Thyroid gland (tissue), 4 donors: Measurements from ENCODE around the gene SBSN.

ENCODE experiments used
- CTCF ChIP-seq, 6 experiments: fragments of 200-600 bp in 3 of 6; fragments of 450-650 bp in 3 of 6; sonication (generic) in 3 of 6; IDR thresholded peaks; one replicate each; pipeline ENCODE4 v1.5.1; 2016 to 2019; ENCODE audit warnings: antibody characterized with exemption in 6 of 6, mild to moderate bottlenecking in 2 of 6, inconsistent platforms in 1 of 6, moderate library complexity in 1 of 6
- POLR2A ChIP-seq, 2 donors: fragments of 450-650 bp; IDR thresholded peaks; one replicate each; pipeline ENCODE4 v1.6.1; 2017; ENCODE audit warnings: antibody characterized with exemption in 2 of 2, mild to moderate bottlenecking in 2 of 2, moderate library complexity in 1 of 2

DNA sequence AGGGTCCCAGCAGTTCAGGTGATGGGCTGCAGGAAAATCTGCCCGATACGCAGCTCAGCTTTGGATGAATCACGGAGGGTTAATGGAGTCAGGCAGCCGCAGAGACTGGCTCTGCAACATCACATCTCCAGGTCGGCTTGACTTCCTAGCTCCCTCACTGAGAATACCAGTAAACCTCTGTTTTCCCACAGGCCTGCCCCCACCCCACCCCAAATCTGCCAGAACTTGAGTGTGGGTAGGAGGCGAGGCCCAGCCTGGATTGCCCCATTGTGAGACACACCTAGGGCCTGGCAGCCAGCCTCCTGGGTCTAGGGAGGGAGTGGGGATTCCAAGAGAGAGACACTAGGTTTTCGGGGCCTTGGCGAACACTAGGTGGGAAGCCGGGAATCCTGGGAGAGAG, 34.1 kb downstream of the SBSN start:
- TF ChIP-seq CTCF (IDR thresholded peaks at IDR 0.05), result no peak
- TF ChIP-seq POLR2A (IDR thresholded peaks at IDR 0.05), result no peak
